HT1080 (cell line): ENCODE results near the gene DAPL1. TPM values are rescaled to one million over a fixed set of nuclear protein-coding genes. Genes with fewer than 3 reads are reported as not detected.

ENCODE experiments used
- total RNA-seq: library from RNA; depleted of rRNA; stranded (reverse); fragments of >200 nt; shearing (Covaris generic); gene quantifications from 2 replicates; pipeline ENCODE4 v1.2.3, GENCODE V29; 2014; rRNA removed

DAPL1 gene
- total RNA-seq, 1 experiment from 2014 or later, result not detected

Other genes with a start within 250 kb of the DAPL1 start
- gene TANC1, start 173.3 kb downstream of the DAPL1 start, total RNA-seq, result 17.0 and 20.0 TPM in 2 replicates